ENCODE measurements around the gene ZBTB34.

Gene ZBTB34

GRCh38 chr9:126879288-126879687 lies 18.8 kb downstream of the ZBTB34 start:
- DNase-seq (ENCODE audit: low spot score) = no peak

GRCh38 chr9:126880226-126880946 lies 19.9 kb downstream of the ZBTB34 start:
- no peak for DNase-seq (ENCODE audit: low spot score)

GRCh38 chr9:126880947-126881332 lies 20.5 kb downstream of the ZBTB34 start:
- DNase-seq (ENCODE audit: low spot score) = no peak

GRCh38 chr9:126882746-126883145 lies 22.3 kb downstream of the ZBTB34 start:
- no peak for DNase-seq (ENCODE audit: low spot score)

GRCh38 chr9:126883636-126884035 lies 23.2 kb downstream of the ZBTB34 start:
- peak; percentile 57 for DNase-seq (ENCODE audit: low spot score)

- no peak for DNase-seq (ENCODE audit: low spot score)
Measured at GRCh38 chr9:126885131-126885641, 24.7 kb downstream of the ZBTB34 start.

- no peak for DNase-seq (ENCODE audit: low spot score)
Measured at GRCh38 chr9:126886034-126886822, 25.8 kb downstream of the ZBTB34 start.

GRCh38 chr9:126886897-126887296 lies 26.5 kb downstream of the ZBTB34 start:
- DNase-seq (ENCODE audit: low spot score) = no peak

GRCh38 chr9:126891676-126892075 lies 31.2 kb downstream of the ZBTB34 start:
- DNase-seq (ENCODE audit: low spot score) = no peak

GRCh38 chr9:126893079-126893478 lies 32.6 kb downstream of the ZBTB34 start:
- no peak for DNase-seq (ENCODE audit: low spot score)

- DNase-seq (ENCODE audit: low spot score) = no peak
Measured at GRCh38 chr9:126894052-126894603, 33.7 kb downstream of the ZBTB34 start.

- no peak for DNase-seq (ENCODE audit: low spot score)
Measured at GRCh38 chr9:126902210-126902609, 41.8 kb downstream of the ZBTB34 start.

- no peak for DNase-seq (ENCODE audit: low spot score)
Measured at GRCh38 chr9:126904586-126904985, 44.1 kb downstream of the ZBTB34 start.

GRCh38 chr9:126906091-126906490 lies 45.7 kb downstream of the ZBTB34 start:
- DNase-seq (ENCODE audit: low spot score) = no peak

- no peak for DNase-seq (ENCODE audit: low spot score)
Measured at GRCh38 chr9:126907058-126907457, 46.6 kb downstream of the ZBTB34 start.

GRCh38 chr9:126914458-126915280 lies 54.2 kb downstream of the ZBTB34 start, which contains the start of gene RALGPS1:
Gene RALGPS1, plus strand, starts transcription at chr9:126914782. Its CDS starts 47,508 bp downstream, at chr9:126962290.
- DNase-seq (ENCODE audit: low spot score) = peak; percentile 97

- DNase-seq (ENCODE audit: low spot score) = peak; percentile 71
Measured at GRCh38 chr9:126915281-126915816, 54.9 kb downstream of the ZBTB34 start.

GRCh38 chr9:126915846-126916543 lies 55.6 kb downstream of the ZBTB34 start:
- DNase-seq (ENCODE audit: low spot score) = peak; percentile 54

GRCh38 chr9:126916909-126917308 lies 56.5 kb downstream of the ZBTB34 start:
- DNase-seq (ENCODE audit: low spot score) = no peak

- no peak for DNase-seq (ENCODE audit: low spot score)
Measured at GRCh38 chr9:126919193-126919592, 58.8 kb downstream of the ZBTB34 start.

GRCh38 chr9:126925876-126926275 lies 65.4 kb downstream of the ZBTB34 start:
- DNase-seq (ENCODE audit: low spot score) = no peak

Measured in ecto neural progenitor cell (in vitro differentiated cells).